ENCODE measurements around the gene DMXL1. TPM values are rescaled to one million over a fixed set of nuclear protein-coding genes. Genes with fewer than 3 reads are reported as not detected.

Gene DMXL1, protein sequence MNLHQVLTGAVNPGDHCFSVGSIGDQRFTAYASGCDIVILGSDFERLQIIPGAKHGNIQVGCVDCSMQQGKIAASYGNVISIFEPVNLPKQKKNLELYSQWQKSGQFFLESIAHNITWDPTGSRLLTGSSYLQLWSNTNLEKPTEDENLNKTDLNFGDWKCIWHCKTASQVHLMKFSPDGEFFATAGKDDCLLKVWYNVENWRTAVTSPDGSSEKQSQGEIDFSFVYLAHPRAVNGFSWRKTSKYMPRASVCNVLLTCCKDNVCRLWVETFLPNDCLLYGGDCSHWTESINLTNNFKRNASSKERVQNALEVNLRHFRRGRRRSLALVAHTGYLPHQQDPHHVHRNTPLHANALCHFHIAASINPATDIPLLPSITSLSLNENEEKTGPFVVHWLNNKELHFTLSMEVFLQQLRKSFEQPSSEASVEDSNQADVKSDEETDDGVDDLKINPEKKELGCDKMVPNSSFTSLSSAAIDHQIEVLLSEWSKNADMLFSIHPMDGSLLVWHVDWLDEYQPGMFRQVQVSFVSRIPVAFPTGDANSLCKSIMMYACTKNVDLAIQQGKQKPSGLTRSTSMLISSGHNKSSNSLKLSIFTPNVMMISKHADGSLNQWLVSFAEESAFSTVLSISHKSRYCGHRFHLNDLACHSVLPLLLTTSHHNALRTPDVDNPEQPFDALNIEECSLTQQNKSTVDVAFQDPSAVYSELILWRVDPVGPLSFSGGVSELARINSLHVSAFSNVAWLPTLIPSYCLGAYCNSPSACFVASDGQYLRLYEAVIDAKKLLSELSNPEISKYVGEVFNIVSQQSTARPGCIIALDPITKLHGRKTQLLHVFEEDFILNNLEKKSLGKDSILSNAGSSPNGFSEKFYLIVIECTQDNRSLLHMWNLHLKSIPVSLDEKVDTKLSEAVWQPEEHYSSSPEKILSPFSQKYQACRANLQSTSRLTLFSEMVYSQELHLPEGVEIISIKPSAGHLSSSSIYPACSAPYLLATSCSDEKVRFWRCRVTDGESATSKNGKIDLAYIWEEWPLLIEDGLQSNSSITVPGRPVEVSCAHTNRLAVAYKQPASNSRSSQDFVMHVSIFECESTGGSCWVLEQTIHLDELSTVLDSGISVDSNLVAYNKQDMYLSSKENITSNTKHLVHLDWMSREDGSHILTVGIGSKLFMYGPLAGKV (N-terminal part only)
- 10 to 100 TPM; 19.7 to 36.5 (median 26.7) TPM for total RNA-seq
- polyA plus RNA-seq, result 10 to 100 TPM in 1 of 2 donors, 1 to 10 TPM in 1; 5.9 to 15.7 TPM
- long read RNA-seq, donor 1, partial matches to known transcripts, result 4 of 5 reads
- long read RNA-seq, donor 1, other reads (novel, unspliced or antisense), result 1 of 5 reads
- long read RNA-seq, donor 2, partial matches to known transcripts, result 9 of 14 reads
- long read RNA-seq, donor 2, other reads (novel, unspliced or antisense), result 5 of 14 reads
- long read RNA-seq, donor 3, partial matches to known transcripts, result 16 of 21 reads
- long read RNA-seq, donor 3, other reads (novel, unspliced or antisense), result 5 of 21 reads

DNA sequence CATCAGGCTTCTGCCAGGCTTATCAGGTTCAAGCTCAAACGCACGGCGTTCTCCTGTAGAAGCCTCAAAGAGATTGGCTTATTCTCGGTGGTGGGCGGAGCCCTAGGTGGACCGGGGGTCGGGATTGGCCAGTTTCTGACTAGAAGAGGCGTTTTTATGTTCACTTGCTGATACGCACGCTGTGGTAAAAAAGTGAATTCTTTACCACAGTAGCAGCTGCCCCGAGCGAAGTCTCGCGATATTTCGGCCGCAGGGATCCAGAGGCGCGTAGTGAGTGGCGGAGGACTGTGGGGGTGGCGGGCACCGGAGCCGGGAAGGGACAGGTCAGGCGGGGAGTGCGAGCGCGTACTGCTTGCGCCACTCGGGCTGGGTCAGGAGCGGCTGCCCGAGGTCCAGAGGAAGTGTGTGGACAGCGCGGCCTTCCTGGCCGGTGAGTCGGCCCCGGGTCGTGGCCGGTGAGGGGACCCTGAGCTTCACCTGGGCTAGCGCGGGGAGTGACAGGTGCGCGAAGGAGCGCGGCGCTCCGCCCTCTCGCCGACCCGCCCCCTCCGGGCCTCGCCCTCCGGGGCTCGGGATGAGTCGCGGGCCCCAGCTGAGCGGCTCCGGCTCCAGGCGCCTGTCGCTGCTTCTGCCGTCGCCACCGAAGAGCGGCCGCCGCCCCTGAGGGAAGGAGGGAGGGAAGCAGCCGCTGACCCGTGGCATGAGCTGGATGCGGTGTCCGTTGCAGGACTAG, at the start of gene DMXL1:
DMXL1 (plus strand) TSS at position 260 of the 733 bp plus-strand sequence. CDS start 483 bp downstream, outside the sequence.
- no peaks in the 10 kb centered on the region for H3K36me3 ChIP-seq
- peaks cover 3 to 43% (median 31%) of the 10 kb centered on the region in 9 donors for H3K4me1 ChIP-seq
- peak within 1 kb of the TSS; percentile 92 to 97 (median 94) for H3K27ac ChIP-seq
- DNase-seq, result peak; percentile 99 to 100
- intact Hi-C loops (cut with DNase I), result loop anchor here in 5 of 10 donors (1.0 to 10.0 kb wide), 6 partner anchors 83 to 382 kb away; partner anchors contain the start of genes DTWD2 (in 4 of the 5) and HSD17B4 (in 1 of the 5)
- 0% methylated on average over 50 to 68 of the region's 68 CpGs for WGBS, 2 donors
- TF ChIP-seq, protein P1, sequence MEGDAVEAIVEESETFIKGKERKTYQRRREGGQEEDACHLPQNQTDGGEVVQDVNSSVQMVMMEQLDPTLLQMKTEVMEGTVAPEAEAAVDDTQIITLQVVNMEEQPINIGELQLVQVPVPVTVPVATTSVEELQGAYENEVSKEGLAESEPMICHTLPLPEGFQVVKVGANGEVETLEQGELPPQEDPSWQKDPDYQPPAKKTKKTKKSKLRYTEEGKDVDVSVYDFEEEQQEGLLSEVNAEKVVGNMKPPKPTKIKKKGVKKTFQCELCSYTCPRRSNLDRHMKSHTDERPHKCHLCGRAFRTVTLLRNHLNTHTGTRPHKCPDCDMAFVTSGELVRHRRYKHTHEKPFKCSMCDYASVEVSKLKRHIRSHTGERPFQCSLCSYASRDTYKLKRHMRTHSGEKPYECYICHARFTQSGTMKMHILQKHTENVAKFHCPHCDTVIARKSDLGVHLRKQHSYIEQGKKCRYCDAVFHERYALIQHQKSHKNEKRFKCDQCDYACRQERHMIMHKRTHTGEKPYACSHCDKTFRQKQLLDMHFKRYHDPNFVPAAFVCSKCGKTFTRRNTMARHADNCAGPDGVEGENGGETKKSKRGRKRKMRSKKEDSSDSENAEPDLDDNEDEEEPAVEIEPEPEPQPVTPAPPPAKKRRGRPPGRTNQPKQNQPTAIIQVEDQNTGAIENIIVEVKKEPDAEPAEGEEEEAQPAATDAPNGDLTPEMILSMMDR (IDR thresholded peaks at IDR 0.05), result no peak
- peak; percentile 97 to 99 (median 98) for ATAC-seq
- H3K27me3 ChIP-seq, result no peaks in the 10 kb centered on the region
- peak within 1 kb of the TSS; percentile 50 to 99 (median 90) for H3K4me3 ChIP-seq
- H3K9me3 ChIP-seq, result no peaks in the 10 kb centered on the region

DNA sequence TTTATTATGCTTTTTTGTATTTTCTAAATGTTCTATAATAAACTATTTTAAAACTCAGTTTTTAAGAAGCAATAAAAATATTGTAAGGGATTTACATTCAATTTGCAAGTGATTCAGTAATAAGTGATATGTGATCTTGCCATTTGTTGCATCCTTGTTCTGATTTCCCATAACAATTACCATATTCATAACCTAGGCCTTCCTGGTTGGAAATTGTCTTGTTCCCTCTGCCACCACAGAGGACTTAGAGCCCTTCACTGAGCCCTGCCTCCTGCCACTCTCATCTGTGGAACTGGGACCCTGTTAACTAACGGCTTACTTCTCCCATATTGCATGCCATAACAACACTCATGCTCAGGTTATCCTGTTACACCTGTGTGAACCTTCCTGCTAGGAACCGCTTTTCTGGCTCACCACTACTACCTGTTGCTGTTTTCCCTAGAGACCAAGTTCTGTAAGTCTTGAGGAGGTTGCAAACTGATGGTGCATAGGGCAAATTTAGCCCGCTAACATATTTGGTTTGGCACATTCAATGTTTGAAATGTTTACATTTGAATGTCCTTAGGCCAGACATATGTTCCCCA, 49.6 kb upstream of the DMXL1 start:
- H3K27ac ChIP-seq, result no peak overlapping the region
- no peaks in the 10 kb centered on the region for H3K36me3 ChIP-seq
- peaks cover 0 to 15% (median 4%) of the 10 kb centered on the region in 11 donors for H3K9me3 ChIP-seq
- TF ChIP-seq, protein P1 (IDR thresholded peaks at IDR 0.05), result no peak
- ATAC-seq, result no peak
- no peak overlapping the region for H3K4me3 ChIP-seq
- 94% methylated on average over 3 of the region's 3 CpGs for WGBS, 2 donors
- DNase-seq, result no peak
- intact Hi-C loops (cut with DNase I), result no loop called here
- peaks cover 0 to 30% (median 0%) of the 10 kb centered on the region in 9 donors for H3K4me1 ChIP-seq
- no peaks in the 10 kb centered on the region for H3K27me3 ChIP-seq

DNA sequence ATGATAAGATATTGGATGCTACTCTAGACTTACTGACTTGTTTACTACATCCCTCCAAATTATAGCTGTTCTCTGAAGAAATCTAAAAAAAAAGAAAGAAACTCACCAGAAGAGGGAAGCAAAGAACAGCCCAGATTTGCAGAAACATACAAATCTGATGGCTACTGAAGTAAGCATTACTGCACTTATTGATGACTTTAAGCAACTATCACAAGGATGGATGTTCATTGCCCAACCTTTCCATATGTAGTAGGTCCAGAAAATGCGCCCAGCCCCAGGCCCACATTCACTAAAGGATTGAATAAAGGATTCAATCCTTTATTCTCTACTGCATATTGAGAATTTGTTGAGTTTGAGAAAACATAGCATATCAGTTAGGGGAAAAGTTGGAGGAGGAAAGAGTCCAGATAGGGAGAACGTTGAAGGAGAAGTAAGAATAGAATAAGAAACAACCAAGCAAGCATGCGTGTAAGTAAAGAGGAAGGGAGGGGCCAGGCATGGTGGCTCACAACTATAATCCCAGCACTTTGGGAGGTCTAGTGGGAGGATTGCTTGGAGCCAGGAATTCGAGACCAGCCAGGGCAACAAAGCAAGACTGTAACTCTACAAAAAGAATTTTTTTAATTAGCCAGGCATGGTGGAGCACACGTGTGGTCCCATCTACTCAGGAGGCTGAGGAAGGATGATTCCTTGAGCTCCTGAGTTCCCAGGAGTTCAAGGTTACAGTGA, 48.7 kb upstream of the DMXL1 start:
- TF ChIP-seq, protein P1 (IDR thresholded peaks at IDR 0.05), result peak in 6 of 9 donors; percentile 23 to 54 (median 40)
- Histone ChIP-seq H3K36me3 (no peaks in the 10 kb centered on the region), H3K27ac (peak overlapping the region in 1 of 10 donors; percentile 26), H3K9me3 (peaks cover 0 to 15% (median 4%) of the 10 kb centered on the region in 11 donors), H3K4me3 (no peak overlapping the region), H3K27me3 (no peaks in the 10 kb centered on the region), H3K4me1 (peaks cover 0 to 30% (median 0%) of the 10 kb centered on the region in 9 donors)
- intact Hi-C loops (cut with DNase I), result no loop called here
- WGBS, 2 donors, result 47 to 57% methylated on average over 5 of the region's 5 CpGs
- ATAC-seq (peak in 1 of 8 donors; percentile 38), DNase-seq (no peak)

Data from heart right ventricle (tissue), 16 donors.